ENCODE data around the gene ESRRB. TPM values are rescaled to one million over a fixed set of nuclear protein-coding genes. Genes with fewer than 3 reads are reported as not detected.

Gene ESRRB
- total RNA-seq, 1 donor: not detected

DNA sequence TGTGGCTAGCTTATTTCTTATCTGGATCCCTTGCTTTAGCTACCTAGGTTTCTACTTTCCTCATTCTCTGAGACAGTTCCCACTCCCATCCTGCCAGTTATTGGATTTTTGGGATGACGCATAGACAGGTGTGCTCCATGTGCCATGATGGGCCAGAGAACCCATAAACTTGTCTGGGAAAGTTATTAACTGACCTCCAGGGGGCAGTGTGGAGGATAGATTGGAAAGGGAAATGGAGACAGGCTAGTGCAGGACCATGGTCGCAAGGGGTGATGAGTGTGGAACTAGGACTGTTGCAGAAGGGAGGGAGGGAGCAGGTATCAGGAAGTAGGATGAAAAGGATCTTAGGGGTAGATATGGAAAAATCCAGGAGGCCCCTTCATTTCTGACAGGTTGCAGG lies 80.3 kb downstream of the ESRRB start:
- peak; percentile 44 for TF ChIP-seq CTCF (IDR thresholded peaks at IDR 0.05; ENCODE audit: insufficient read depth, low read length)
- DNase-seq (ENCODE audit: low read depth): peak; percentile 30
- H3K4me3 ChIP-seq (ENCODE audit: low read depth, low read length): no peak overlapping the region

DNA sequence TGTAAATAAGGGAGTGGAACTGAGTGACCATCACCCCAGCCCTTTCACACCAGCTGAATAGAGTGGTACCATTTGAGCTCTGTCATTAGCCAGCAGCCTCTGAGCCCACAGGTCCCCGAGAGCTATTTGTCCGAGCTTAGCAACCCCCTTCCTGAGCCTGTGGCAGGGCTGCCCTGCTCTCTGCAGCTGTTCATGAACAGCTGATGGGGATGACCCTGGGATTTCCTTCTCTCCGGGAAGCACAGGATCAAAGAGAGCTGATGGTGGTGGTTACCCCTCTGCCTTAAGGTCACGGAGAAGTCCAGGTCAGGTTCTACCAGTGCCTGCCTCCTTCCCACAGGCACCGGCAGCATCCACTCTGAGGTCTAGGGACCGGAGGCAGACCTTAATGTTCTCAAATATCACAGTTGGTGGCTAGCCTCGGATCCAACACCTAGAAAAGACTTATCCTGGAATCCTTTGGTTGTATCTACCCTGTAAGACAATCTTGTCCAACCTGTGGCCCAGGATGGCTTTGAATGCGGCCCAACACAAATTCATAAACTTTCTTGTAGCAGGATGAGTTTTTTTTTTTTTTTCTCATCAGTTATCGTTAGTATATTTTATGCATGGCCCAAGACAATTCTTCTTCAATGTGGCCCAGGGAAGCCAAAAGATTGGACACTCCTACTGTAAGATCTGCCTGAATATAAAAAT lies 81.1 kb downstream of the ESRRB start:
- TF ChIP-seq CTCF (IDR thresholded peaks at IDR 0.05; ENCODE audit: insufficient read depth, low read length): no peak
- DNase-seq (ENCODE audit: low read depth): no peak
- no peak overlapping the region for H3K4me3 ChIP-seq (ENCODE audit: low read depth, low read length)

- no peak overlapping the region for H3K4me3 ChIP-seq (ENCODE audit: low read depth, low read length)
- TF ChIP-seq CTCF (IDR thresholded peaks at IDR 0.05; ENCODE audit: insufficient read depth, low read length): no peak
- no peak for DNase-seq (ENCODE audit: low read depth)
These were observed 81.9 kb downstream of the ESRRB start for GRCh38 chr14:76457841-76458240.

GRCh38 chr14:76461886-76462285 lies 85.9 kb downstream of the ESRRB start:
- no peak for DNase-seq (ENCODE audit: low read depth)
- TF ChIP-seq CTCF (IDR thresholded peaks at IDR 0.05; ENCODE audit: insufficient read depth, low read length): no peak
- no peak overlapping the region for H3K4me3 ChIP-seq (ENCODE audit: low read depth, low read length)

- TF ChIP-seq CTCF (IDR thresholded peaks at IDR 0.05; ENCODE audit: insufficient read depth, low read length): no peak
- no peak for DNase-seq (ENCODE audit: low read depth)
These were observed 86.4 kb downstream of the ESRRB start for GRCh38 chr14:76462330-76462729.

DNA sequence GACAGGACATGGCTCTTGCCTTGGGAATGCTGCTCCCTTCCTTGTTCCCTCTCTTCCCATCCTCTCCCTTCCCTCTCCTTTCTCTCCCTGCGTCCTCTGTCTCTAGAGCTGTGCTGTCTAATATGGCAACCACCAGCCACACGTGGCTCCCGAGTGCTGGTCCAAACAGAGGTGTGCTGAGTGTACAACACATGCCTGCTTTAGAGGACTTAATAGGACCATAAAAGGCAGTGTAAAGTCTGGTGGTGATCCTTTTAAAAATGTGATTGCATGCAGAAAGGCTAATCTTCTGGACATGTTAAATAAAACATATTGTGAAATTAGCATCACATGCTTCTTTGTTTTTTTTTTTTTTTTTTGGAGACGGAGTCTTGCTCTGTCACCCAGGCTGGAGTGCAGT lies 87.2 kb downstream of the ESRRB start:
- H3K4me3 ChIP-seq (ENCODE audit: low read depth, low read length): no peak overlapping the region
- TF ChIP-seq CTCF (IDR thresholded peaks at IDR 0.05; ENCODE audit: insufficient read depth, low read length): no peak
- no peak for DNase-seq (ENCODE audit: low read depth)

More at GRCh38 chr14:76462330-76462729, 86.4 kb downstream of the ESRRB start:
- H3K4me3 ChIP-seq (ENCODE audit: low read depth, low read length): no peak overlapping the region

DNA sequence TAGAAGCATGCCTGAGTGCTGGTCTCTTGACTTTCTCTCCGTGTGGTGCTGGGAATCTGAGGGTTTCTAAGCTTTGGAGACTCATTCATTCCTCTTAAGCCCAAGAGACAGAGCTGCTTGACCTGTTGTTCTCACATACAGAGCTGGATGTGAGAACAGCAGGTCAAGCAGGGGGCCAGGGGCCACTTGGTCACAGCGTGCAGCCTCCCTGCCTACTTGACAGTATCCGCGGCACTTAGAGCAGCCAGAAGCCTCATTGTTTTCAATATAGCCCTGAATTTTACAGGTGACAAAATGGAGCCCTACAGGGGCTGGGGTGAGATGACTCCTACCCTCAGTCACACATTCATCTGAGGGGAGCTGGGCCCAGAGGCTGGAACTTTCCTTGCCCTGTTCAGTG lies 88.9 kb downstream of the ESRRB start:
- no peak for DNase-seq (ENCODE audit: low read depth)
- H3K4me3 ChIP-seq (ENCODE audit: low read depth, low read length): no peak overlapping the region
- TF ChIP-seq CTCF (IDR thresholded peaks at IDR 0.05; ENCODE audit: insufficient read depth, low read length): no peak

Measured in fibroblast of the aortic adventitia (primary cell).